ENCODE measurements around the gene CEACAM4.

Gene CEACAM4

GRCh38 chr19:41621226-41621625, 5.6 kb downstream of the CEACAM4 start:
- ChIA-PET CTCF (no interaction called here), POLR2A (ENCODE audit: low non-redundant PET) (no interaction called here)
- H3K27ac ChIP-seq = no peak overlapping the region
- DNase-seq (ENCODE audit: low spot score) = no peak
- no peak for TF ChIP-seq CTCF (conservative IDR thresholded peaks at IDR 0.05; ENCODE audit: low read depth)

GRCh38 chr19:41620171-41620570, 6.7 kb downstream of the CEACAM4 start:
- no peak for DNase-seq (ENCODE audit: low spot score)
- ChIA-PET POLR2A (ENCODE audit: low non-redundant PET) (no interaction called here), CTCF (no interaction called here)
- no peak overlapping the region for H3K27ac ChIP-seq
- TF ChIP-seq CTCF (conservative IDR thresholded peaks at IDR 0.05; ENCODE audit: low read depth) = no peak

GRCh38 chr19:41619018-41619556, 7.8 kb downstream of the CEACAM4 start:
- TF ChIP-seq CTCF (conservative IDR thresholded peaks at IDR 0.05; ENCODE audit: low read depth) = no peak
- no peak overlapping the region for H3K27ac ChIP-seq
- DNase-seq (ENCODE audit: low spot score) = no peak
- CTCF ChIA-PET = no interaction called here
- POLR2A ChIA-PET (ENCODE audit: low non-redundant PET) = no interaction called here

- CTCF ChIA-PET = interaction anchor here (0.6 to 1.8 kb wide), 4 partner anchors 21 to 89 kb away, joined by 3 to 5 read pairs (median 4); no protein-coding TSS in a partner anchor
Measured at GRCh38 chr19:41617941-41618730, 8.7 kb downstream of the CEACAM4 start.

GRCh38 chr19:41616792-41617621, 9.9 kb downstream of the CEACAM4 start:
- DNase-seq (ENCODE audit: low spot score) = peak; percentile 34
- no peak for TF ChIP-seq CTCF (conservative IDR thresholded peaks at IDR 0.05; ENCODE audit: low read depth)
- no peak overlapping the region for H3K27ac ChIP-seq
- ChIA-PET CTCF (interaction anchor here (1.3 to 1.8 kb wide), 2 partner anchors 46 to 90 kb away, joined by 3 to 4 read pairs; no protein-coding TSS in a partner anchor), POLR2A (ENCODE audit: low non-redundant PET) (no interaction called here)

More at GRCh38 chr19:41617941-41618730, 8.7 kb downstream of the CEACAM4 start:
- TF ChIP-seq CTCF (conservative IDR thresholded peaks at IDR 0.05; ENCODE audit: low read depth) = no peak
- POLR2A ChIA-PET (ENCODE audit: low non-redundant PET) = no interaction called here
- no peak for DNase-seq (ENCODE audit: low spot score)
- H3K27ac ChIP-seq = no peak overlapping the region

GRCh38 chr19:41615207-41615606, 11.7 kb downstream of the CEACAM4 start:
- H3K27ac ChIP-seq = no peak overlapping the region

More at GRCh38 chr19:41615207-41615606, 11.7 kb downstream of the CEACAM4 start:
- CTCF ChIA-PET = interaction anchor here (0.5 kb wide), 1 partner anchor 79 kb away, joined by 3 read pairs; no protein-coding TSS in a partner anchor
- DNase-seq (ENCODE audit: low spot score) = no peak
- no peak for TF ChIP-seq CTCF (conservative IDR thresholded peaks at IDR 0.05; ENCODE audit: low read depth)
- POLR2A ChIA-PET (ENCODE audit: low non-redundant PET) = no interaction called here

All from RWPE1 (cell line).